ENCODE data around the gene DYRK3.
"Not testable (repeated sequence)": the region's sequence is repeated elsewhere in the genome, so short reads cannot be mapped to it uniquely, and the experiment has no call there.

DNA sequence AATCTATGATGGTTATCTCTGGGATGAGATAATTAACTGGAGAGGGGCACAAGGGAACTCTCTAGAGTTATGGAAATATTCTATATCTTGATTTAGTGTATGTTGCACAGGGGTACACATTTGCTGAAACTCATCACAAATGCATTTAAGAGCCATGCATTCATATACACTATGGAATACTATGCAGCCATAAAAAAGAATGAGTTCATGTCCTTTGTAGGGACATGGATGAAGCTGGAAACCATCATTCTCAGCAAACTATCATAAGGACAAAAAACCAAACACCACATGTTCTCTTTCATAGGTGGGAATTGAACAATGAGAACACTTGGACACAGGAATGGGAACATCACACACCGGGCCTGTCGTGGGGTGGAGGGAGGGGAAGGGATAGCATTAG, 8.9 kb upstream of the DYRK3 start:
- TF ChIP-seq, protein P1, sequence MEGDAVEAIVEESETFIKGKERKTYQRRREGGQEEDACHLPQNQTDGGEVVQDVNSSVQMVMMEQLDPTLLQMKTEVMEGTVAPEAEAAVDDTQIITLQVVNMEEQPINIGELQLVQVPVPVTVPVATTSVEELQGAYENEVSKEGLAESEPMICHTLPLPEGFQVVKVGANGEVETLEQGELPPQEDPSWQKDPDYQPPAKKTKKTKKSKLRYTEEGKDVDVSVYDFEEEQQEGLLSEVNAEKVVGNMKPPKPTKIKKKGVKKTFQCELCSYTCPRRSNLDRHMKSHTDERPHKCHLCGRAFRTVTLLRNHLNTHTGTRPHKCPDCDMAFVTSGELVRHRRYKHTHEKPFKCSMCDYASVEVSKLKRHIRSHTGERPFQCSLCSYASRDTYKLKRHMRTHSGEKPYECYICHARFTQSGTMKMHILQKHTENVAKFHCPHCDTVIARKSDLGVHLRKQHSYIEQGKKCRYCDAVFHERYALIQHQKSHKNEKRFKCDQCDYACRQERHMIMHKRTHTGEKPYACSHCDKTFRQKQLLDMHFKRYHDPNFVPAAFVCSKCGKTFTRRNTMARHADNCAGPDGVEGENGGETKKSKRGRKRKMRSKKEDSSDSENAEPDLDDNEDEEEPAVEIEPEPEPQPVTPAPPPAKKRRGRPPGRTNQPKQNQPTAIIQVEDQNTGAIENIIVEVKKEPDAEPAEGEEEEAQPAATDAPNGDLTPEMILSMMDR (IDR thresholded peaks at IDR 0.05) = not testable (repeated sequence)
- TF ChIP-seq POLR2A (IDR thresholded peaks at IDR 0.05) = not testable (repeated sequence)

Measured in vagina (tissue), 2 donors.